Ectodermal cell (in vitro differentiated cells): Measurements from ENCODE around the gene CTU1.

Experiments used
- H3K27ac ChIP-seq: 2 replicates; pipeline ENCODE4 v1.7.0; 2013; ENCODE audit warnings: mild to moderate bottlenecking, low read depth, low read length; ENCODE audit not compliant: insufficient read depth, poor library complexity, severe bottlenecking
- H3K27me3 ChIP-seq: 2 replicates; pipeline ENCODE4 v1.7.0; 2013; ENCODE audit warnings: mild to moderate bottlenecking, low read length; ENCODE audit not compliant: insufficient read depth, control insufficient read depth, poor library complexity, severe bottlenecking
- H3K36me3 ChIP-seq: one replicate; pipeline ENCODE4 v1.7.0; 2013; ENCODE audit warnings: low read length; ENCODE audit not compliant: control insufficient read depth, insufficient read depth
- H3K4me1 ChIP-seq: one replicate; pipeline ENCODE4 v1.7.0; 2013; ENCODE audit warnings: low read length; ENCODE audit not compliant: control insufficient read depth, insufficient read depth
- H3K4me3 ChIP-seq: 2 replicates; pipeline ENCODE4 v1.7.0; 2013; ENCODE audit warnings: low read depth, low read length, control low read depth; ENCODE audit not compliant: insufficient read depth
- H3K9me3 ChIP-seq: 2 replicates; pipeline ENCODE4 v1.7.0; 2013; ENCODE audit warnings: mild to moderate bottlenecking, low read length, moderate library complexity; ENCODE audit not compliant: control insufficient read depth
- WGBS, 2 experiments: methylation state at CpG; one replicate each; pipeline ENCODE4 v1.1.7; 2013; ENCODE audit warnings: missing lambda C conversion rate in 2 of 2; 5-methylcytosine and 5-hydroxymethylcytosine counted together

CTU1 gene

GRCh38 chr19:51096473-51097165 lies 11.6 kb downstream of the CTU1 start:
- H3K27ac ChIP-seq, result no peak overlapping the region
- WGBS, 2 experiments, result 90% methylated on average over 6 of the region's 6 CpGs
- no peaks in the 10 kb centered on the region for H3K4me1 ChIP-seq
- H3K36me3 ChIP-seq, result no peaks in the 10 kb centered on the region
- no peaks in the 10 kb centered on the region for H3K27me3 ChIP-seq
- no peak overlapping the region for H3K4me3 ChIP-seq
- no peaks in the 10 kb centered on the region for H3K9me3 ChIP-seq

DNA sequence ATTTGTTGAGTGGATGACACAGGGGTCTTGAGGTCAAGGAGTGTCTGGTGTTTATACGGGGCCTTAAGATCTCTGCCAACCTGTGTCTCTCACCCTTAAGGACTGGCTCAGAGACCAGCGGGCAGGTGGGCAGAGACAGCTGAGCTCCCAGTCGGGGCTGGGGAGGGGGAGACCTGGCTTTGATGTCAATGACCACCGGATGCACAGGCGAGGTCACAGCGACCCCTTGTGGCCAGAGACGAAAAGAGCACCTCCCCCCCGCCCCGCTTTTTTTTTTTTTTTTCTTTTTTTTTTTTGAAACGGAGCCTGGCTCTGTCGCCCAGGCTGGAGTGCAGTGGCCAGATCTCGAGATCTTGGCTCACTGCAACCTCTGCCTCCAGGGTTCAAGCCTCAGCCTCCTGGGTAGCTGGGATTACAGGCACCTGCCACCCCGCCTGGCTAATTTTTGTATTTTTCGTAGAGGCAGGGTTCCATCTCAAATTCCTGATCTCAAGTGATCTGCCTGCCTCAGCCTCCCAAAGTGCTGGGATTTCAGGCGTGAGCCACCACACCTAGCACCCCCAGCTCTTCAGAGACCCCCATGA lies 13.4 kb downstream of the CTU1 start:
- Histone ChIP-seq H3K27ac (no peak overlapping the region), H3K36me3 (no peaks in the 10 kb centered on the region), H3K9me3 (no peaks in the 10 kb centered on the region), H3K4me1 (no peaks in the 10 kb centered on the region), H3K4me3 (no peak overlapping the region), H3K27me3 (no peaks in the 10 kb centered on the region)
- 21 to 23% methylated on average over 15 of the region's 15 CpGs for WGBS, 2 experiments

- H3K27me3 ChIP-seq, result no peaks in the 10 kb centered on the region
- H3K4me3 ChIP-seq, result no peak overlapping the region
- H3K9me3 ChIP-seq, result no peaks in the 10 kb centered on the region
- no peaks in the 10 kb centered on the region for H3K36me3 ChIP-seq
- H3K4me1 ChIP-seq, result no peaks in the 10 kb centered on the region
- 84 to 85% methylated on average over 22 of the region's 22 CpGs for WGBS, 2 experiments
- no peak overlapping the region for H3K27ac ChIP-seq
Measured at GRCh38 chr19:51093510-51094345, 14.5 kb downstream of the CTU1 start.

GRCh38 chr19:51093101-51093500 lies 15.1 kb downstream of the CTU1 start:
- Histone ChIP-seq H3K36me3 (no peaks in the 10 kb centered on the region), H3K4me1 (no peaks in the 10 kb centered on the region), H3K9me3 (no peaks in the 10 kb centered on the region), H3K4me3 (no peak overlapping the region), H3K27ac (no peak overlapping the region), H3K27me3 (no peaks in the 10 kb centered on the region)
- 91 to 94% methylated on average over 8 of the region's 8 CpGs for WGBS, 2 experiments

GRCh38 chr19:51091895-51092873 lies 16.0 kb downstream of the CTU1 start:
- H3K27me3 ChIP-seq, result no peaks in the 10 kb centered on the region
- no peaks in the 10 kb centered on the region for H3K4me1 ChIP-seq
- no peaks in the 10 kb centered on the region for H3K9me3 ChIP-seq
- H3K27ac ChIP-seq, result no peak overlapping the region
- 78 to 80% methylated on average over 16 of the region's 16 CpGs for WGBS, 2 experiments
- no peaks in the 10 kb centered on the region for H3K36me3 ChIP-seq
- H3K4me3 ChIP-seq, result no peak overlapping the region

DNA sequence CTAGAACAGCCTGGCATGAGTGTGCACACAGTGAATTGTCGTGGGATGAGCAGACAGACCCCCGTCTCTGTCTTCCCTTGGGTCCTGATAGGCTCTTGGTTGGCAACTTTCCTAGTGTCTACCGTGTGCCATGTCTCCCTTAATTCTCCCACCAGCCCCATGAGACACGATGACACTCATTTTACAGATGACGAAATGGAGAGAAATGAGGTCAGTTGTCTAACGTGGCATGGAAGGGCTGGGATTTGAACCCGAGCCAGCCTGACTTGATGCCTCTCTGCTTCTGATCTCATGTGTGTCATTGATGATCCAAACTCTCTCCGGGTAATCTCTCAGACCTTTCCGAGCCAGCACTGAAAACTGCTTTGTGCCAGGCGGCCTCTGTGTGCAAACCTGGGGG lies 17.1 kb downstream of the CTU1 start:
- no peaks in the 10 kb centered on the region for H3K36me3 ChIP-seq
- WGBS, 2 experiments, result 91 to 93% methylated on average over 10 of the region's 10 CpGs
- H3K27me3 ChIP-seq, result no peaks in the 10 kb centered on the region
- no peak overlapping the region for H3K27ac ChIP-seq
- H3K9me3 ChIP-seq, result no peaks in the 10 kb centered on the region
- H3K4me3 ChIP-seq, result no peak overlapping the region
- no peaks in the 10 kb centered on the region for H3K4me1 ChIP-seq

DNA sequence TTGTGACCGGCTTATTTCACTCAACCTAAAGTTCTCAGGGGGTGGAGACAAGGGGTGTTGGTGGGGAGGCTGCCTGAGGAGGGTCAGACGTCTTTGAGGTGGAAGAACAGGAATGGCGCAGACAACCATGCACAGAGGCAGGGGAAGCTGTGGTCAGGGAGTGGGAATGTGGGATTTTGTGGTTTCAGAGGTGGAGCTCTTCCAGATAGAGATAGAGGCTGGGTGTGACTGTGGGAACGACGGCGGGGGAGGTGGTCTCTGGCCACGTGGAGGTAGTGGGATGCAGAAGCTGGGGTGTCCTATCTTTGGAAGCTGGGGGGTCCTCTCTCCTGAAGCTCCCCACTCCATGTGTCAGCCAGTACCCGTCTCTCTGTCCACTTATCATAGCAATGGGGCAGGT lies 17.7 kb downstream of the CTU1 start:
- H3K36me3 ChIP-seq, result no peaks in the 10 kb centered on the region

DNA sequence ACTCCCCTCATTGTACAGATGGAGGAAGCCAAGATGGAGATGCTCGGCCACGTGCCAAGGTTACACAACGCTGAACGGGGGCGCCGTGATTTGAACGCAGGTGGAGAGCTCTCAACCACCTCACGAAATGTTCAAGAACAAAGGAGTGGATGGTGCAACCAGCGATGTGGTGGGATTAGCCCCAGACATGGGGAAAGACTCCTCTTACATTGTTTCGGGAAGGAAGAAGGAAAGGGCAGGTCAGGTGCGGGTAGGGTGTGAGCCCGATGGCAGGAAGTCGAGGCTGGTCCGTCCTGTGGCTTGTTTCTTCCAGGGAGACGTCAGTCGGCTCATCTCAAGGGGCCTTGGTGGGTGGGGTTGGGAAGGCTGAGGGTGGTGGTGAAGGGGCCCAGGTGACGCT lies 18.4 kb downstream of the CTU1 start:
- H3K4me1 ChIP-seq, result no peaks in the 10 kb centered on the region
- H3K36me3 ChIP-seq, result no peaks in the 10 kb centered on the region
- H3K9me3 ChIP-seq, result no peaks in the 10 kb centered on the region
- H3K4me3 ChIP-seq, result no peak overlapping the region
- no peak overlapping the region for H3K27ac ChIP-seq
- WGBS, 2 experiments, result 93 to 94% methylated on average over 17 of the region's 17 CpGs
- no peaks in the 10 kb centered on the region for H3K27me3 ChIP-seq

More for the DNA sequence above, 17.7 kb downstream of the CTU1 start:
- H3K27ac ChIP-seq, result no peak overlapping the region
- no peaks in the 10 kb centered on the region for H3K4me1 ChIP-seq
- no peaks in the 10 kb centered on the region for H3K9me3 ChIP-seq
- H3K27me3 ChIP-seq, result no peaks in the 10 kb centered on the region
- WGBS, 2 experiments, result 86 to 89% methylated on average over 8 of the region's 8 CpGs
- no peak overlapping the region for H3K4me3 ChIP-seq

- Histone ChIP-seq H3K4me3 (no peak overlapping the region), H3K36me3 (no peaks in the 10 kb centered on the region), H3K27ac (no peak overlapping the region), H3K27me3 (no peaks in the 10 kb centered on the region), H3K9me3 (no peaks in the 10 kb centered on the region), H3K4me1 (no peaks in the 10 kb centered on the region)
- WGBS, 2 experiments, result 83 to 88% methylated on average over 18 of the region's 18 CpGs
Measured at GRCh38 chr19:51086153-51086850, 21.9 kb downstream of the CTU1 start.
